Testis (tissue), 3 donors: ENCODE data around the gene TBL1XR1. TPM values are rescaled to one million over a fixed set of nuclear protein-coding genes. Genes with fewer than 3 reads are reported as not detected.
"Not testable (repeated sequence)": the region's sequence is repeated elsewhere in the genome, so short reads cannot be mapped to it uniquely, and the experiment has no call there.

Source experiments
- DNase-seq: peaks from one replicate; pipeline ENCODE4 v3.0.0-alpha.2; 2019
- H3K27ac ChIP-seq, 2 donors: fragments of 200-600 bp; sonication (generic); one replicate each; pipeline ENCODE4 v1.5.1; 2019
- H3K27me3 ChIP-seq: fragments of 200-600 bp; sonication (generic); one replicate; pipeline ENCODE4 v1.5.1; 2019
- H3K36me3 ChIP-seq: fragments of 200-600 bp; sonication (generic); one replicate; pipeline ENCODE4 v1.5.1; 2017; ENCODE audit warnings: low read depth; ENCODE audit errors: missing control alignments
- H3K4me1 ChIP-seq: fragments of 200-600 bp; sonication (generic); one replicate; pipeline ENCODE4 v1.5.1; 2019
- H3K4me3 ChIP-seq, 2 donors: fragments of 200-600 bp; sonication (generic); one replicate each; pipeline ENCODE4 v1.5.1; 2017 to 2019
- H3K9me3 ChIP-seq: fragments of 200-600 bp; sonication (generic); one replicate; pipeline ENCODE4 v1.5.1; 2017
- POLR2A ChIP-seq: fragments of 450-650 bp; IDR thresholded peaks from one replicate; pipeline ENCODE4 v1.6.1; 2017; ENCODE audit warnings: antibody characterized with exemption, mild to moderate bottlenecking, moderate library complexity
- WGBS, 2 donors: methylation state at CpG; one replicate each; pipeline ENCODE4 v1.1.5; 2018; 5-methylcytosine and 5-hydroxymethylcytosine counted together
- intact Hi-C: fragments of 100-400 bp; cut with DNase I; formaldehyde crosslinking; loops from one replicate; pipeline ENCODE4 v1.15.1; 2023; ENCODE audit warnings: low total_unique reads
- polyA plus RNA-seq: library from polyadenylated mRNA; stranded (reverse); fragments of 350-450 nt; fragmentation: Illumina TruSeq; extraction: RNeasy Lipid Tissue Mini Kit (QIAGEN cat#74804); gene quantifications from one replicate; pipeline ENCODE4 v1.2.3, GENCODE V29; 2014; ENCODE audit warnings: low read depth, low replicate concordance; ENCODE audit not compliant: insufficient read depth
- total RNA-seq, 2 donors: library from RNA; depleted of rRNA; stranded (reverse); fragments of >200 nt; gene quantifications; one replicate each; pipeline ENCODE4 v1.2.3, GENCODE V29; 2016
- TF ChIP-seq, protein P1 (sequence below), 3 experiments: fragments of 450-650 bp in 2 of 3; fragments of 200-600 bp in 1 of 3; sonication (generic) in 1 of 3; IDR thresholded peaks; one replicate each; pipeline ENCODE4 v1.5.1; 2016 to 2019; ENCODE audit warnings: antibody characterized with exemption in 3 of 3, mild to moderate bottlenecking in 2 of 3, moderate library complexity in 1 of 3

The TBL1XR1 gene
- total and polyA plus RNA-seq, 3 donors from 2014 or later: 44.2 to 67.6 (median 59.8) TPM

- TF ChIP-seq, protein P1, sequence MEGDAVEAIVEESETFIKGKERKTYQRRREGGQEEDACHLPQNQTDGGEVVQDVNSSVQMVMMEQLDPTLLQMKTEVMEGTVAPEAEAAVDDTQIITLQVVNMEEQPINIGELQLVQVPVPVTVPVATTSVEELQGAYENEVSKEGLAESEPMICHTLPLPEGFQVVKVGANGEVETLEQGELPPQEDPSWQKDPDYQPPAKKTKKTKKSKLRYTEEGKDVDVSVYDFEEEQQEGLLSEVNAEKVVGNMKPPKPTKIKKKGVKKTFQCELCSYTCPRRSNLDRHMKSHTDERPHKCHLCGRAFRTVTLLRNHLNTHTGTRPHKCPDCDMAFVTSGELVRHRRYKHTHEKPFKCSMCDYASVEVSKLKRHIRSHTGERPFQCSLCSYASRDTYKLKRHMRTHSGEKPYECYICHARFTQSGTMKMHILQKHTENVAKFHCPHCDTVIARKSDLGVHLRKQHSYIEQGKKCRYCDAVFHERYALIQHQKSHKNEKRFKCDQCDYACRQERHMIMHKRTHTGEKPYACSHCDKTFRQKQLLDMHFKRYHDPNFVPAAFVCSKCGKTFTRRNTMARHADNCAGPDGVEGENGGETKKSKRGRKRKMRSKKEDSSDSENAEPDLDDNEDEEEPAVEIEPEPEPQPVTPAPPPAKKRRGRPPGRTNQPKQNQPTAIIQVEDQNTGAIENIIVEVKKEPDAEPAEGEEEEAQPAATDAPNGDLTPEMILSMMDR (IDR thresholded peaks at IDR 0.05): no peak
- no peak for TF ChIP-seq POLR2A
- no peaks in the 10 kb centered on the region for H3K36me3 ChIP-seq
- H3K27me3 ChIP-seq: no peaks in the 10 kb centered on the region
- intact Hi-C loops: no loop called here
- H3K27ac ChIP-seq: no peak overlapping the region
- H3K4me3 ChIP-seq: no peak overlapping the region
- no peak for DNase-seq
- H3K9me3 ChIP-seq: no peaks in the 10 kb centered on the region
- 88% methylated on average over 4 of the region's 4 CpGs for WGBS, 2 donors
- H3K4me1 ChIP-seq: no peaks in the 10 kb centered on the region
Measured at GRCh38 chr3:177168431-177168830, 28.9 kb downstream of the TBL1XR1 start.

DNA sequence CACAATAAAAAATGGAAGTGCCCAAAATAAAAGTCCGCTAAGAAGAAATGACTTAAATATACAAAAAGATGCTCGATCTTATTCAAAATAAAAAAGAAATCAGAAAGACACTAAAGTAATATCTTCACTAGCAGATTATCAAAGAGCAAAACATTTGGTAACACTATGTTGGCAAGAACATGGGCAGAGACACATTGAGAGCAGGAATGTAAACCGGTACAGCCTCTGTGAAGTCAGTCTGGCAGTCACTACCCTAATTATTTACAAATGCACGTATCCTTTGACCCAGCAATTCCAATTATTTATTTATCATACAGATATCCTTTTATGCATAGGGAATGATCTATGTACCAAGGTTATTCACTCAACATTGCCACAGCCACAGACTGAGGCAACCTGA lies 34.5 kb downstream of the TBL1XR1 start:
- H3K4me3 ChIP-seq: no peak overlapping the region
- no peak for TF ChIP-seq POLR2A
- TF ChIP-seq, protein P1 (IDR thresholded peaks at IDR 0.05): no peak
- H3K4me1 ChIP-seq: no peaks in the 10 kb centered on the region
- no peaks in the 10 kb centered on the region for H3K27me3 ChIP-seq
- no peak overlapping the region for H3K27ac ChIP-seq
- no peaks in the 10 kb centered on the region for H3K36me3 ChIP-seq
- intact Hi-C loops: no loop called here
- WGBS, 2 donors: 71 to 87% methylated on average over 4 of the region's 4 CpGs
- no peaks in the 10 kb centered on the region for H3K9me3 ChIP-seq
- no peak for DNase-seq

DNA sequence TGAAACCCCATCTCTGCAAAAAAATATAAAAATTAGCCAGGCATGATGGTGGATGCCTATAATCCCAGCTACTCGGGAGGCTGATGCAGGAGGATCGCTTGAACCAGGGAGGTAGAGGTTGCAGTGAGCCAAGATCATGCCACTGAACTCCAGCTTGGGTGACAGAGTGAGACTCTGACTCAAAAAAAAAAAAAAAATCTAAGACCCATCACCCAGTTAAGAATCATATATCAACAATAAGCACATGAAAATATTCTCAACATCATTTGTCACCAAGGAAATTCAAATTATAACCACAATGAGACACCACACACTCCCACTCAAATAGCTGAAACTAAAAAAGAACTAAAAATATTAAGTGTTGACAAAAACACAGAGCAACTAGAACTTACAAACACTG lies 35.7 kb downstream of the TBL1XR1 start:
- H3K27me3 ChIP-seq, H3K9me3 ChIP-seq, H3K4me1 ChIP-seq, DNase-seq, intact Hi-C loops, H3K4me3 ChIP-seq, H3K36me3 ChIP-seq, H3K27ac ChIP-seq: not testable (repeated sequence)
- WGBS, 2 donors: 84 to 100% methylated on average over 2 of the region's 2 CpGs

GRCh38 chr3:177158461-177158860 lies 38.8 kb downstream of the TBL1XR1 start:
- 97 to 100% methylated on average over 8 of the region's 8 CpGs for WGBS, 2 donors
- intact Hi-C loops: no loop called here
- TF ChIP-seq, protein P1 (IDR thresholded peaks at IDR 0.05): no peak
- TF ChIP-seq POLR2A: no peak

GRCh38 chr3:177157492-177157891 lies 39.8 kb downstream of the TBL1XR1 start:
- intact Hi-C loops: no loop called here
- DNase-seq: no peak
- no peak for TF ChIP-seq POLR2A
- TF ChIP-seq, protein P1 (IDR thresholded peaks at IDR 0.05): no peak
- no peak overlapping the region for H3K27ac ChIP-seq
- H3K4me1 ChIP-seq: no peaks in the 10 kb centered on the region
- no peaks in the 10 kb centered on the region for H3K9me3 ChIP-seq
- H3K4me3 ChIP-seq: no peak overlapping the region
- H3K27me3 ChIP-seq: no peaks in the 10 kb centered on the region
- H3K36me3 ChIP-seq: no peaks in the 10 kb centered on the region
- 77 to 80% methylated on average over 4 of the region's 4 CpGs for WGBS, 2 donors

More at GRCh38 chr3:177158461-177158860, 38.8 kb downstream of the TBL1XR1 start:
- Histone ChIP-seq H3K9me3 (no peaks in the 10 kb centered on the region), H3K4me3 (no peak overlapping the region), H3K27ac (no peak overlapping the region), H3K27me3 (no peaks in the 10 kb centered on the region), H3K4me1 (no peaks in the 10 kb centered on the region), H3K36me3 (no peaks in the 10 kb centered on the region)
- DNase-seq: no peak
